GM18868 (cell line): ENCODE results near the gene SNRPB.

Experiments used
- ATAC-seq: cut with Tn5 transposase; IDR thresholded peaks from one replicate; pipeline ENCODE4 v1.9.1; 2021; ENCODE audit warnings: mild to moderate bottlenecking, moderate library complexity; ENCODE audit not compliant: unreplicated experiment

The SNRPB gene

DNA sequence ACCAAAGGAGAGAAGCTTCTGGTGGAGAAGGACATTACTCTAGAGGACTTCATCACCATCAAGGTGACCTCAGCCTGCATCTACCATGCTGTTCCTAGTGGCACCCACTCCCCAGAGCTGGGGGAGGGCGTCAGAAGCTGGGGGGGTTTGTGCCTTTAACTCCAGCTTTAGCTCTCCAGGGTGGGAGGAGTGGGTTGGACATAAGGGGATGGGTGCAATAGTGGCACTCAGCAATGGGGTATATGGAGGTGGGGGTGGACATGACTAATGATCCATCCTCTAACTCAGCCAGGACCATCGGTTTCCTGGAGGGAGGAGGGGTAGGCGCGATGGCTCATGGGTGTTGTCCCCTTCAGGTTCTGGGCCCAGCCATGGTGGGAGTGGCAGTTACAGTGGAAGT lies 40.1 kb downstream of the SNRPB start:
- ATAC-seq = no peak

DNA sequence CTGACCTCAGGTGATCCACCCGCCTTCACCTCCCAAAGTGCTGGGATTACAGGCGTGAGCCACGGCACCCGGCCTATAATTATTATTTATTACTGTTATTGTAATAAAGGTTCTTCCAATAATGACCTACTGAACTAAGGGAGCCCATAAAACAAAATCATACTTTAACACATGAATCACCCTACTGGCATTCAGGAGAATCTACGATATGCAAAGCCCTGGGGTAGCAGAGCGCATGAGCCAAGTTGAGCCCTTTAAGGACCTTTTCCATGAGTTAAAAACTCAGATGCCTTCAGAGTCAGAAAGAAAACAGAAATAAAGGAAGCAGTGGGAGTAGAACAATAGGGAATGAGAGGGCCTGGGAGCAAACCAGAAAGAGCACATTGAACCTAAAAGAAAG lies 41.5 kb downstream of the SNRPB start:
- no peak for ATAC-seq

DNA sequence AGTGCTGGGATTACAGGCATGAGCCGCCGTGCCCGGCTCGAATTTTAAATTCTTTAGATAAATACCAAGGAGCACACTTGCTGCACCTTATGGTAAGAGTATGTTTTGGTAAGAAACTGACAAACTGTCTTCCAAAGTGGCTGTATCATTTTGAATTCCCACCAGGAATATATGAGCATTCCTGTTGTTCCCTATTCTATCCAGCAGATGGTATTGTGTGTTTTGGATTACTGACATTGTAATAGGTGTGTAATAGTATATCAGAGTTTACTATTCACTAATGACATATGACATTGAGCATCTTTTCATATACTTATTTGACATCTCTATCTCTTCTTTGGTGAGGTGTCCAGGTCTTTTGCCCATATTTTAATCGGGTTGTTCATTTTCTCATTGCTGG lies 49.3 kb downstream of the SNRPB start:
- no peak for ATAC-seq

DNA sequence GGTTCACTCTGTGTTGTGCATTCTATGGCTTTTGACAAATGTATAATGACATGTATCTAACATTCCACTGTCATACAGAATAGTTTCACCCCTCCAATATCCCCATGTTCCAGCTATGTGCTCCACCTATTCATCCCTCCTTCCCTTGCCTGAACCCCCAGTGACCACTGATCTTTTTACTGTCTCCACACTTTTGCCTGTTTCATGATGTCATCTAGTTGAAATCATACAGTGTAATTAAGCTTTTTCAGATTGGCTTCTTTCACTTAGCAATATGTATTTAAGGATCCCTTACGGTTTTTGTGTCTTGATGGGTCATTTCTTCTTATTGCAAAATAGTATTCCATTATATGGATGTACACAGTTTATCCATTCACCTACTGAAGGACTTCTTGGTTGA lies 50.1 kb downstream of the SNRPB start:
- ATAC-seq = no peak

DNA sequence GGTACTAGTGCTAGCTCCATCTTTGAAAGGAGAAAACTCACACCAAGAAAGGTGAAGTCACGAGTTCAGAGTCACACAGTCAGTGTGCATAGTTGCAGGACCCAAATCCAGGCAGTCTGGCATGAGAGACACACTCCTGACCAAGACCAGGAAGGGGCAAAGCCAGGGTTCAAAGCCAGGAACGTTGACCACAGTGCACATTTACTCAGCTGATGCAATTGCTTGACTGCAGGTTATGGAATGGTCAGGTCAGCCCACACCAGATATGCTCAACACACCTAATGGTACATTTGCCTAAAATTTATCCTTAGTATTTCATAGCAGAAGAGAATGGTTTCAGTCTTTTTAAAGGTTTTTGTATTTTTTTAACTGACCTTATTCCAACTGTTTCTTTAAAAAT lies 52.2 kb downstream of the SNRPB start:
- no peak for ATAC-seq

DNA sequence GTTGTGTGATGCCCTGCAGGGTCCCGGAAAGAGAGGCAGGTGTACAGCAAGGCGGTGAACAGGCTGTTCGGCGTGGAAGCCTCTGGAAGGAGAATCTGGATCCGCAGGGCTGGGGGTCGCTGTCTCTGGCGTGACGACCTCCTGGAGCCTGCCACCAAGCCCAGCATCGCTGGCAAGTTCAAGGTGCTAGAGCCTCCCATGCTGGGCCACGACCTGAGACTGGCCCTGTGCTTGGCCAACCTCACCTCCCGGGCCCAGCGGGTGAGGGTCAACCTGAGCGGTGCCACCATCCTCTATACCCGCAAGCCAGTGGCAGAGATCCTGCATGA lies 53.4 kb downstream of the SNRPB start:
- no peak for ATAC-seq

DNA sequence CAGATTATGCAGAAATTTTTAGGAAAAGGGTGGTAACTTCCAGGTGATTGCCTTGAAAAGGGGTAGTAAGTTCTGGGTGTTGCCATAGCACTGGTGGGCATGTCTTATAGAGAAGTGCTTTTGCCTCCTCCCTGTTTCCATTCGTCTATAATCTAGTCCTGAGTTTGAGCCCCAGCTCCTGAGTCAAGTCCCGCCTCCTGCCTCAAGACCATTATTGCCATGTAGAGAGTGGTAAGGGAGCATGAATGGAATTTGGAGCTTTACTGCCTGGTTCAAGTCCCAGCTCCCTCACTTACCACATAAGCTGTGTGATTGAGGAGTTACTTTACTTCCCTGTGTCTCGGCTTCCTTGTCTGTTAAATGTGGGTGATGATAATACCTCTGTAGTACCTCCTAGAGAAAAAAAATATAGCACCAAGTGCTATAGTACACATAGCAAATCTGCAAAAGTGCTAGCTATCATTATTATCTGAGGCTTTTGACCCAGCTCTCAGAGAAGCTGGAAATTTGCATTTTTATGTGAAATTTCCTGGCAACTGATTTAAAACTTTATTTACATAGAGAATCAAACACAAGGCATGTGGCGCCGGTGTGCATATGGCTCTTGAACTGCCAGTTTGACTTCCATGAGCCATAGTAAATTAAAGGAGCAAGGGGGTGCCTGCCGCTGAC lies 53.9 kb downstream of the SNRPB start:
- no peak for ATAC-seq
